HEK293 (cell line): ENCODE results near the gene NUCKS1.

Experiments used
- BCL11A ChIP-seq: fragments of 450-650 bp; formaldehyde crosslinking; IDR thresholded peaks from 2 replicates; pipeline ENCODE4 v1.5.1; 2016; ENCODE audit warnings: low read depth, missing biosample characterization, missing genetic modification characterization
- GLIS1 ChIP-seq: fragments of 450-650 bp; formaldehyde crosslinking; IDR thresholded peaks from 2 replicates; pipeline ENCODE4 v1.5.1; 2016; ENCODE audit warnings: missing biosample characterization, missing genetic modification characterization
- HOXD13 ChIP-seq: sonication (generic); formaldehyde crosslinking; IDR thresholded peaks from 2 replicates; pipeline ENCODE4 v1.8.0; 2022; ENCODE audit warnings: missing genetic modification reagents, borderline replicate concordance
- KLF7 ChIP-seq: fragments of 450-650 bp; formaldehyde crosslinking; IDR thresholded peaks from 2 replicates; pipeline ENCODE4 v1.5.1; 2016; ENCODE audit warnings: missing biosample characterization, missing genetic modification characterization, borderline replicate concordance
- PATZ1 ChIP-seq: fragments of 450-650 bp; formaldehyde crosslinking; IDR thresholded peaks from 2 replicates; pipeline ENCODE4 v1.5.1; 2016; ENCODE audit warnings: missing biosample characterization, missing genetic modification characterization
- PBX3 ChIP-seq: sonication (generic); formaldehyde crosslinking; IDR thresholded peaks from 2 replicates; pipeline ENCODE4 v1.8.1; 2022; ENCODE audit warnings: mild to moderate bottlenecking, moderate library complexity, missing genetic modification reagents
- REPIN1 ChIP-seq: fragments of 450-650 bp; formaldehyde crosslinking; IDR thresholded peaks from 2 replicates; pipeline ENCODE4 v1.5.1; 2017; ENCODE audit warnings: missing biosample characterization, missing genetic modification characterization, low read depth
- REST ChIP-seq: fragments of 450-650 bp; formaldehyde crosslinking; IDR thresholded peaks from 2 replicates; pipeline ENCODE4 v1.5.1; 2016; ENCODE audit warnings: missing biosample characterization, missing genetic modification characterization
- SCRT1 ChIP-seq: fragments of 450-650 bp; formaldehyde crosslinking; IDR thresholded peaks from 2 replicates; pipeline ENCODE4 v1.5.1; 2016; ENCODE audit warnings: missing biosample characterization, missing genetic modification characterization, borderline replicate concordance
- SCRT2 ChIP-seq: fragments of 450-650 bp; formaldehyde crosslinking; IDR thresholded peaks from 2 replicates; pipeline ENCODE4 v1.5.1; 2016; ENCODE audit warnings: missing biosample characterization, missing genetic modification characterization
- TRIM28 ChIP-seq: IDR thresholded peaks from 2 replicates; pipeline ENCODE4 v1.6.1; 2011; ENCODE audit warnings: low read length, control low read depth, borderline replicate concordance
- ZBTB17 ChIP-seq: fragments of 450-650 bp; formaldehyde crosslinking; IDR thresholded peaks from 2 replicates; pipeline ENCODE4 v1.5.1; 2016; ENCODE audit warnings: missing biosample characterization, missing genetic modification characterization
- ZBTB6 ChIP-seq: fragments of 450-650 bp; formaldehyde crosslinking; IDR thresholded peaks from 2 replicates; pipeline ENCODE4 v1.5.1; 2017; ENCODE audit warnings: missing biosample characterization, missing genetic modification characterization
- ZBTB7A ChIP-seq: fragments of 450-650 bp; formaldehyde crosslinking; IDR thresholded peaks from 2 replicates; pipeline ENCODE4 v1.5.1; 2016; ENCODE audit warnings: low read depth, missing biosample characterization, missing genetic modification characterization
- ZBTB8A ChIP-seq: fragments of 450-650 bp; formaldehyde crosslinking; IDR thresholded peaks from 2 replicates; pipeline ENCODE4 v1.5.1; 2016; ENCODE audit warnings: missing biosample characterization, missing genetic modification characterization
- ZNF133 ChIP-seq: fragments of 450-650 bp; formaldehyde crosslinking; IDR thresholded peaks from 2 replicates; pipeline ENCODE4 v1.5.1; 2016; ENCODE audit warnings: missing biosample characterization, missing genetic modification characterization
- ZNF138 ChIP-seq: fragments of 450-650 bp; formaldehyde crosslinking; IDR thresholded peaks from 2 replicates; pipeline ENCODE4 v1.5.1; 2016; ENCODE audit warnings: missing biosample characterization, missing genetic modification characterization, borderline replicate concordance
- ZNF157 ChIP-seq: fragments of 450-650 bp; formaldehyde crosslinking; IDR thresholded peaks from 2 replicates; pipeline ENCODE4 v1.5.1; 2016; ENCODE audit warnings: missing biosample characterization, missing genetic modification characterization
- ZNF184 ChIP-seq: fragments of 450-650 bp; IDR thresholded peaks from 2 replicates; pipeline ENCODE4 v1.5.1; 2018; ENCODE audit warnings: missing biosample characterization, mild to moderate bottlenecking, missing genetic modification characterization
- ZNF248 ChIP-seq: fragments of 450-650 bp; formaldehyde crosslinking; IDR thresholded peaks from 2 replicates; pipeline ENCODE4 v1.5.1; 2017; ENCODE audit warnings: missing biosample characterization, missing genetic modification characterization
- ZNF274 ChIP-seq, 2 experiments: fragments of 200-500 bp in 1 of 2; fragments of 450-650 bp in 1 of 2; sonication (Bioruptor generic) in 1 of 2; formaldehyde crosslinking in 1 of 2; IDR thresholded peaks; 2 replicates each; pipeline versions ENCODE4 v1.5.1 to v1.6.1; 2014 to 2016; ENCODE audit warnings: borderline replicate concordance in 1 of 2, inconsistent platforms in 1 of 2, low read length in 1 of 2, missing biosample characterization in 1 of 2, missing genetic modification characterization in 1 of 2
- ZNF423 ChIP-seq: fragments of 450-650 bp; formaldehyde crosslinking; IDR thresholded peaks from 2 replicates; pipeline ENCODE4 v1.5.1; 2016; ENCODE audit warnings: missing biosample characterization, missing genetic modification characterization
- ZNF529 ChIP-seq: fragments of 450-650 bp; formaldehyde crosslinking; IDR thresholded peaks from 2 replicates; pipeline ENCODE4 v1.5.1; 2017; ENCODE audit warnings: missing genetic modification characterization, missing biosample characterization; ENCODE audit not compliant: insufficient replicate concordance
- ZNF560 ChIP-seq: fragments of 450-650 bp; formaldehyde crosslinking; IDR thresholded peaks from 2 replicates; pipeline ENCODE4 v1.5.1; 2017; ENCODE audit warnings: missing biosample characterization, missing genetic modification characterization, borderline replicate concordance
- ZNF585B ChIP-seq: fragments of 450-650 bp; formaldehyde crosslinking; IDR thresholded peaks from 2 replicates; pipeline ENCODE4 v1.5.1; 2016; ENCODE audit warnings: missing biosample characterization, missing genetic modification characterization
- ZNF629 ChIP-seq: fragments of 450-650 bp; formaldehyde crosslinking; IDR thresholded peaks from 2 replicates; pipeline ENCODE4 v1.5.1; 2017; ENCODE audit warnings: missing biosample characterization, missing genetic modification characterization
- ZNF654 ChIP-seq: fragments of 450-650 bp; formaldehyde crosslinking; IDR thresholded peaks from 2 replicates; pipeline ENCODE4 v1.5.1; 2016; ENCODE audit warnings: low read depth, missing biosample characterization, missing genetic modification characterization
- ZNF658 ChIP-seq: fragments of 450-650 bp; formaldehyde crosslinking; IDR thresholded peaks from 2 replicates; pipeline ENCODE4; 2016; ENCODE audit warnings: missing biosample characterization, missing genetic modification characterization
- ZNF664 ChIP-seq: fragments of 450-650 bp; formaldehyde crosslinking; IDR thresholded peaks from 2 replicates; pipeline ENCODE4 v1.5.1; 2016; ENCODE audit warnings: missing biosample characterization, missing genetic modification characterization
- ZNF792 ChIP-seq: fragments of 450-650 bp; formaldehyde crosslinking; IDR thresholded peaks from 2 replicates; pipeline ENCODE4 v1.5.1; 2016; ENCODE audit warnings: missing biosample characterization, missing genetic modification characterization

The NUCKS1 gene

GRCh38 chr1:205711105-205712048 is 38.6 kb downstream of the NUCKS1 start (continued):
- no peak for TF ChIP-seq REST (tag by site-specific recombination)
- TF ChIP-seq ZNF560 = no peak
- TF ChIP-seq ZNF423 (tag by site-specific recombination) = no peak
- peak; percentile 94 for TF ChIP-seq ZNF654 (tag by site-specific recombination)
- TF ChIP-seq ZNF274 (IDR thresholded peaks at IDR 0.05; ENCODE audit: low read length) = no peak
- no peak for TF ChIP-seq ZNF274 (tag by site-specific recombination; IDR thresholded peaks at IDR 0.05; ENCODE audit: borderline replicate concordance)
- peak; percentile 25; the same call in 1 of the 2 replicates for TF ChIP-seq ZBTB17 (tag by site-specific recombination)
- TF ChIP-seq ZNF184 = no peak
- TF ChIP-seq ZNF792 (tag by site-specific recombination) = peak; percentile 68; the same call in 1 of the 2 replicates
- no peak for TF ChIP-seq ZNF133 (tag by site-specific recombination)
- no peak for TF ChIP-seq ZBTB8A (tag by site-specific recombination)
- TF ChIP-seq ZNF664 (tag by site-specific recombination) = peak; percentile 99
- no peak for TF ChIP-seq GLIS1 (tag by site-specific recombination)
- peak; percentile 76; the same call in 1 of the 2 replicates for TF ChIP-seq REPIN1 (tag by site-specific recombination)
- no peak for TF ChIP-seq ZNF138 (tag by site-specific recombination)
- no peak; the same call in 1 of the 2 replicates for TF ChIP-seq ZNF629 (tag by site-specific recombination)
- TF ChIP-seq PBX3 = no peak
- TF ChIP-seq ZNF658 (tag by site-specific recombination) = no peak
- TF ChIP-seq ZNF248 (tag by site-specific recombination) = 0 out of 2 replicates have a peak, but pooled peaks have one; percentile 53
- TF ChIP-seq TRIM28 = 0 out of 2 replicates have a peak, but pooled peaks have one; percentile 61
- TF ChIP-seq SCRT2 (tag by site-specific recombination) = peak; percentile 81
- no peak for TF ChIP-seq BCL11A
- TF ChIP-seq KLF7 = no peak
- TF ChIP-seq ZNF529 (tag by site-specific recombination) = no peak
- TF ChIP-seq ZBTB7A = no peak
- TF ChIP-seq SCRT1 (tag by site-specific recombination) = 0 out of 2 replicates have a peak, but pooled peaks have one; percentile 7
- no peak for TF ChIP-seq ZBTB6 (tag by site-specific recombination)
- TF ChIP-seq PATZ1 (tag by site-specific recombination) = no peak
- no peak for TF ChIP-seq ZNF585B (tag by site-specific recombination)
- TF ChIP-seq ZNF157 (tag by site-specific recombination) = no peak
- no peak for TF ChIP-seq HOXD13 (CRISPR knock-in tag)
